K562 (cell line): ENCODE results near the gene UTS2R. TPM values are rescaled to one million over a fixed set of nuclear protein-coding genes. Genes with fewer than 3 reads are reported as not detected.

Experiments used
- ATAC-seq: fragments of 200-7000 bp; cut with Tn5 transposase; 3 replicates; pipeline ENCODE4 v1.9.1; 2020; ENCODE audit warnings: moderate library complexity
- BruUV-seq: library from RNA; stranded (reverse); fragments of 400-500 nt; replicated peaks from 2 replicates; lab custom pipeline; 2021; lab: Mats Ljungman, UMichigan
- CTCF ChIA-PET: fragments of 300-600 bp; formaldehyde crosslinking; extraction: SDS; loops from one replicate; lab custom pipeline; 2021; ENCODE audit warnings: low intra/inter-chr PET ratio; lab: Yijun Ruan, JAX
- POLR2A ChIA-PET: fragments of 300-600, 350-650 bp; sonication (Branson Sonifier 250); formaldehyde crosslinking; extraction: SDS; loops from one replicate; lab custom pipeline; 2021; ENCODE audit warnings: antibody characterized with exemption, inconsistent platforms; lab: Yijun Ruan, JAX
- DNase-seq, 4 experiments: peaks; one replicate each; pipeline versions ENCODE4 v3.0.0 to v3.0.0-alpha.2; 2011 to 2018; ENCODE audit warnings: low spot score in 3 of 4, mixed read lengths in 3 of 4; ENCODE audit errors: extremely low read depth in 1 of 4
- FAIRE-seq: peaks from 2 replicates; lab custom pipeline; 2011; peaks lifted over from hg19 to GRCh38; lab: Jason Lieb, UNC
- H2AFZ ChIP-seq: 2 replicates; pipeline ENCODE4 v1.6.0; 2011; ENCODE audit warnings: low read depth, low read length, control low read depth, inconsistent platforms
- H3K27ac ChIP-seq: fragments of 200-600 bp; 3 replicates; pipeline ENCODE4 v1.8.0; 2011; ENCODE audit warnings: low read depth, mild to moderate bottlenecking, control low read depth, inconsistent platforms, low read length, moderate library complexity, mixed read lengths; ENCODE audit errors: extremely low read depth
- H3K27me3 ChIP-seq, 2 experiments: fragments of 300-600 bp in 1 of 2; 2 replicates in 1 of 2; 3 replicates in 1 of 2; pipeline versions ENCODE4 v1.6.0 to v1.8.0; 2011; ENCODE audit warnings: inconsistent platforms in 2 of 2, low read length in 2 of 2, mild to moderate bottlenecking in 1 of 2, mixed read lengths in 1 of 2, moderate library complexity in 1 of 2; ENCODE audit not compliant: control insufficient read depth in 2 of 2, insufficient read depth in 2 of 2
- H3K36me3 ChIP-seq: fragments of 300-600 bp; 3 replicates; pipeline ENCODE4 v1.8.0; 2011; ENCODE audit warnings: mild to moderate bottlenecking, low read length, inconsistent platforms; ENCODE audit not compliant: control insufficient read depth, insufficient read depth
- H3K4me1 ChIP-seq, 2 experiments: fragments of 200-600 bp in 1 of 2; replicated peaks in 1 of 2; 2 replicates in 1 of 2; 3 replicates in 1 of 2; pipeline versions ENCODE4 v1.5.1 to v1.8.0; 2011; ENCODE audit warnings: inconsistent platforms in 2 of 2, low read length in 2 of 2, mild to moderate bottlenecking in 1 of 2, mixed read lengths in 1 of 2, moderate library complexity in 1 of 2; ENCODE audit not compliant: control insufficient read depth in 2 of 2, insufficient read depth in 2 of 2
- H3K4me2 ChIP-seq: 2 replicates; pipeline ENCODE4 v1.6.1; 2011; ENCODE audit warnings: low read length, control low read depth, inconsistent platforms, mixed read lengths; ENCODE audit not compliant: insufficient read depth
- H3K4me3 ChIP-seq: fragments of 200-600 bp; sonication (generic), shearing (Covaris generic); 2 replicates; pipeline ENCODE4 v1.5.1; 2016; ENCODE audit warnings: control low read depth, inconsistent platforms
- H3K79me2 ChIP-seq: fragments of 200-600 bp; 3 replicates; pipeline ENCODE4 v1.8.0; 2011; ENCODE audit warnings: low read length, inconsistent platforms; ENCODE audit not compliant: control insufficient read depth, insufficient read depth
- H3K9ac ChIP-seq, 2 experiments: 2 replicates each; pipeline versions ENCODE4 v1.6.0 to v1.6.1; 2011; ENCODE audit warnings: low read depth in 2 of 2, low read length in 2 of 2, control low read depth in 1 of 2, inconsistent platforms in 1 of 2, mild to moderate bottlenecking in 1 of 2, mixed read lengths in 1 of 2; ENCODE audit not compliant: insufficient read depth in 1 of 2
- H3K9me1 ChIP-seq: one replicate; pipeline ENCODE4 v1.6.0; 2011; ENCODE audit warnings: inconsistent platforms, mild to moderate bottlenecking, low read length, moderate library complexity; ENCODE audit not compliant: control insufficient read depth, insufficient read depth
- H3K9me3 ChIP-seq: replicated peaks from 2 replicates; pipeline ENCODE4 v1.5.1; 2011; ENCODE audit warnings: low read depth, low read length, inconsistent platforms; ENCODE audit not compliant: control insufficient read depth, insufficient read depth
- H4K20me1 ChIP-seq: replicated peaks from 2 replicates; pipeline ENCODE4 v1.6.1; 2011; ENCODE audit warnings: low read length, inconsistent platforms, mixed read lengths; ENCODE audit not compliant: control insufficient read depth, insufficient read depth
- CBX5 ChIP-seq: IDR thresholded peaks from 2 replicates; pipeline ENCODE4 v1.6.1; 2014; ENCODE audit warnings: low read depth, borderline replicate concordance
- GABPB1 ChIP-seq: sonication (generic); formaldehyde crosslinking; IDR thresholded peaks from 2 replicates; pipeline ENCODE4 v1.8.0; 2022; ENCODE audit warnings: mild to moderate bottlenecking, missing genetic modification reagents
- MLLT1 ChIP-seq, 2 experiments: fragments of 450-650 bp; IDR thresholded peaks; 2 replicates each; pipeline ENCODE4 v1.6.1; 2016
- SP2 ChIP-seq: IDR thresholded peaks from 2 replicates; pipeline ENCODE4 v1.6.1; 2011; ENCODE audit warnings: mild to moderate bottlenecking, low read depth, low read length, moderate library complexity; ENCODE audit not compliant: poor library complexity, severe bottlenecking; ENCODE audit errors: extremely low read depth
- WGBS: fragments of 100-300 bp; shearing (Covaris generic); methylation state at CpG from one replicate; pipeline ENCODE4 v1.1.6; 2016; ENCODE audit warnings: low coverage, mixed read lengths; ENCODE audit not compliant: insufficient coverage; ENCODE audit errors: missing lambda C conversion rate; 5-methylcytosine and 5-hydroxymethylcytosine counted together
- in situ Hi-C: fragments of 300-500 bp; cut with MboI; formaldehyde crosslinking; loops from 4 replicates; pipeline ENCODE4 v1.15.0; 2018; ENCODE audit warnings: inconsistent platforms, mixed read lengths
- intact Hi-C: fragments of 100-400 bp; cut with micrococcal nuclease; formaldehyde crosslinking; loops from 2 replicates; pipeline ENCODE4 v1.14.2; 2022
- polyA plus RNA-seq, 8 experiments: library from polyadenylated mRNA; depleted of rRNA in 4 of 8; stranded (reverse) in 5 of 8; unstranded in 3 of 8; fragments of >200 nt; fragmentation: Nextera tagmentation in 2 of 8; fragmentation: Illumina TruSeq in 1 of 8; extraction: Ambion mirVana in 2 of 8; extraction: Trizol in 1 of 8; gene quantifications; 2 replicates each; pipeline versions ENCODE4 v1.2.1 to v1.2.3, GENCODE V29; 2011 to 2014; ENCODE audit warnings: inconsistent platforms in 1 of 8, missing spikeins in 1 of 8
- total RNA-seq, 7 experiments: library from RNA; depleted of rRNA in 6 of 7; stranded (reverse); fragments of >200 nt in 6 of 7; fragmentation: Illumina TruSeq in 2 of 7; extraction: Trizol in 2 of 7; gene quantifications; 2 replicates each; pipeline versions ENCODE4 v1.2.1 to v1.2.3, GENCODE V29; 2011 to 2021; ENCODE audit warnings: low replicate concordance in 1 of 7

Gene UTS2R
- total and polyA plus RNA-seq, 9 of the 15 experiments (the other 6 are each of a cell fraction or from before 2014, with no cell fraction given) = 0.22 TPM; not detected in 8

GRCh38 chr17:82331345-82331939, 40.1 kb upstream of the UTS2R start:
- H3K27me3 ChIP-seq = no peaks in the 10 kb centered on the region
- BruUV-seq = no TSS peak
- H3K36me3 ChIP-seq = no peaks in the 10 kb centered on the region
- H3K4me2 ChIP-seq = no peak overlapping the region
- H3K9ac ChIP-seq = 0 out of 4 replicates have a peak overlapping the region, but pooled peaks of 1 of the 2 experiments have one; percentile 20
- no peaks in the 10 kb centered on the region for H3K9me1 ChIP-seq
- peaks cover 11% of the 10 kb centered on the region; the same call in 2 of the 3 replicates for H3K79me2 ChIP-seq
- POLR2A ChIA-PET = interaction anchor here (0.6 to 1.2 kb wide), 4 partner anchors 14 to 120 kb away, joined by 3 to 4 read pairs (median 4); no protein-coding TSS in a partner anchor
- CTCF ChIA-PET = no interaction called here
- peaks cover 37 to 99% of the 10 kb centered on the region in 2 experiments for H3K4me1 ChIP-seq
- DNase-seq (no peak), ATAC-seq (no peak), FAIRE-seq (peak; percentile 11)
- no peak overlapping the region for H2AFZ ChIP-seq
- H3K9me3 ChIP-seq = no peaks in the 10 kb centered on the region
- TF ChIP-seq GABPB1 (CRISPR knock-in tag) = peak; percentile 45; the same call in 1 of the 2 replicates
- TF ChIP-seq CBX5 = no peak
- TF ChIP-seq MLLT1 (IDR thresholded peaks at IDR 0.05) = 0 out of 4 replicates have a peak, but pooled peaks of 1 of the 2 experiments have one; percentile 14
- TF ChIP-seq SP2 = no peak
- no peak overlapping the region for H3K4me3 ChIP-seq
- WGBS = 81% methylated on average over 25 of the region's 25 CpGs
- intact Hi-C loops (no loop called here), in situ Hi-C loops (no loop called here)
- H4K20me1 ChIP-seq = no peaks in the 10 kb centered on the region
- no peak overlapping the region for H3K27ac ChIP-seq
